ENCODE data around the gene RXFP4. TPM values are rescaled to one million over a fixed set of nuclear protein-coding genes. Genes with fewer than 3 reads are reported as not detected.
A peak's percentile ranks its signal among the peaks of the same experiment; 100 is the strongest.
"Not testable (repeated sequence)": the region's sequence is repeated elsewhere in the genome, so short reads cannot be mapped to it uniquely, and the experiment has no call there.

Gene RXFP4
- total RNA-seq = not detected

- peak in 1 of 3 donors; percentile 28 for DNase-seq (ENCODE audit: low read depth in 2 of 3, low spot score in 2 of 3)
Observed at GRCh38 chr1:155940993-155941844, at the start of gene RXFP4. Gene RXFP4, plus strand, starts transcription at chr1:155941638. Its CDS starts 72 bp downstream, at chr1:155941710.

- DNase-seq (ENCODE audit: low read depth in 2 of 3, low spot score in 2 of 3) = no peak
Observed at GRCh38 chr1:155892796-155893195, 48.6 kb upstream of the RXFP4 start.

GRCh38 chr1:155893389-155894142 lies 47.9 kb upstream of the RXFP4 start:
- DNase-seq (ENCODE audit: low read depth in 2 of 3, low spot score in 2 of 3) = peak in 2 of 3 donors; percentile 55 to 75

GRCh38 chr1:155895617-155896016 lies 45.8 kb upstream of the RXFP4 start:
- DNase-seq (ENCODE audit: low read depth in 2 of 3, low spot score in 2 of 3) = not testable (repeated sequence)

- DNase-seq (ENCODE audit: low read depth in 2 of 3, low spot score in 2 of 3) = not testable (repeated sequence)
Observed at GRCh38 chr1:155896476-155896875, 45.0 kb upstream of the RXFP4 start.

- DNase-seq (ENCODE audit: low read depth in 2 of 3, low spot score in 2 of 3) = no peak
Observed at GRCh38 chr1:155897746-155898145, 43.7 kb upstream of the RXFP4 start.

GRCh38 chr1:155898888-155899287 lies 42.5 kb upstream of the RXFP4 start:
- DNase-seq (ENCODE audit: low read depth in 2 of 3, low spot score in 2 of 3) = no peak

- no peak for DNase-seq (ENCODE audit: low read depth in 2 of 3, low spot score in 2 of 3)
Observed at GRCh38 chr1:155899683-155900082, 41.8 kb upstream of the RXFP4 start.

- DNase-seq (ENCODE audit: low read depth in 2 of 3, low spot score in 2 of 3) = no peak
Observed at GRCh38 chr1:155900161-155900560, 41.3 kb upstream of the RXFP4 start.

GRCh38 chr1:155904261-155904660 lies 37.2 kb upstream of the RXFP4 start:
- DNase-seq (ENCODE audit: low read depth in 2 of 3, low spot score in 2 of 3) = no peak

- DNase-seq (ENCODE audit: low read depth in 2 of 3, low spot score in 2 of 3) = peak in 2 of 3 donors; percentile 67 to 78
Observed at GRCh38 chr1:155909894-155910293, 31.5 kb upstream of the RXFP4 start.

- peak in 2 of 3 donors; percentile 22 to 42 for DNase-seq (ENCODE audit: low read depth in 2 of 3, low spot score in 2 of 3)
Observed at GRCh38 chr1:155910621-155911121, 30.8 kb upstream of the RXFP4 start.

GRCh38 chr1:155911156-155912055 lies 30.0 kb upstream of the RXFP4 start, which contains the start of gene RIT1:
Gene RIT1, minus strand, starts transcription at chr1:155911349. Its CDS starts 588 bp downstream, at chr1:155910761.
- DNase-seq (ENCODE audit: low read depth in 2 of 3, low spot score in 2 of 3) = peak; percentile 68 to 89 (median 86)

GRCh38 chr1:155912056-155912536 lies 29.3 kb upstream of the RXFP4 start:
- DNase-seq (ENCODE audit: low read depth in 2 of 3, low spot score in 2 of 3) = no peak

- DNase-seq (ENCODE audit: low read depth in 2 of 3, low spot score in 2 of 3) = no peak
Observed at GRCh38 chr1:155913969-155914757, 27.3 kb upstream of the RXFP4 start.

- no peak for DNase-seq (ENCODE audit: low read depth in 2 of 3, low spot score in 2 of 3)
Observed at GRCh38 chr1:155918660-155919059, 22.8 kb upstream of the RXFP4 start.

GRCh38 chr1:155919801-155920200 lies 21.6 kb upstream of the RXFP4 start:
- no peak for DNase-seq (ENCODE audit: low read depth in 2 of 3, low spot score in 2 of 3)

- DNase-seq (ENCODE audit: low read depth in 2 of 3, low spot score in 2 of 3) = no peak
Observed at GRCh38 chr1:155920717-155921116, 20.7 kb upstream of the RXFP4 start.

- DNase-seq (ENCODE audit: low read depth in 2 of 3, low spot score in 2 of 3) = no peak
Observed at GRCh38 chr1:155925506-155925905, 15.9 kb upstream of the RXFP4 start.
